ENCODE data around the gene MAPK11. TPM values are rescaled to one million over a fixed set of nuclear protein-coding genes. Genes with fewer than 3 reads are reported as not detected.

MAPK11 gene
- total RNA-seq, 1 experiment from 2014 or later, result 7.6 TPM

DNA sequence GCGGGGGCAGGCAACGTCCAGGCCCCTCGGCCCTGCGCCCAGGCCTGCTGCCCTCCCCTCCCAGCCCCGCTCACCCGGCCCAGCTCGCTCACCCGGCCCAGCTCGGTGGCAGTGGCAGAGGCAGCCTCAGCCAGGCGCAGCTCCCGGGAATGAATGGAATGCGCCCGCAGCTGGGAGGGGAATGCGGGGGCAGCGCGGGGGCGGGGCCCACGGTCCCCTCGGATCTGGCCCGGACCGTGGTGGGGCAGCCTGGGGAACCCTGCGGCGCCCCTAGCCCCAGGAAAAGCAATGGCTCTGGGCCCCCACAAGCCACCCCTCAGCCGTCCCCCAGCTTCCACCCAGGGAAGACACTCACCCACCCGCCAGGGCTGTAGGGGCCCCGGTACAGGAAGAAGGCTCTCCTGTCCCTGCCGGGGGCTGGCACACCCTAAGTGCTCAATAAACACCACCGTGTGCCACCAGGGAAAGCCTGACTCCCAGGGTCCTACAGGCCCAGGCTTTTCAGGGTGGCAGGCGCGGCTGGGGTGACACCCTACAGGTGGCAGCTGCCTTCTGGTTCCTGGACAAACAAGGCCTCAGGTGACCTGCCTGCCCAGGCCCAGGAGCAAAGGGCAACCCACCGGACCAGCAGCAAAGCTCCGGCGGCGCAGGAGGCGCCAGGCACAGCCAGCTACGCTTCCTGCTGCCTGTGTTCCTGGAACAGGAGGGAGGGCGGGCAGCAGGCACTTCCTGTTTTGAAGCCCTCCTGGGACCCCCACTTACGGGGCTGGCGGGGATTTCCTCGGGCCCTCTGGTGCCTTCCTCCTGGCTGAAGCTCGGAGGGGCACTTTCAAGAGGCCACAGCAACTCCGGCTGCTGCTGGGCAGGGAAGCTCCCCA, 23.5 kb upstream of the MAPK11 start:
- ATAC-seq, result peak; percentile 85
- intact Hi-C loops (cut with micrococcal nuclease), result no loop called here
- CTCF ChIA-PET, result interaction anchor here (1.0 kb wide), 1 partner anchor 11 kb away, joined by 3 read pairs; no protein-coding TSS in a partner anchor
- Histone ChIP-seq H3F3A (ENCODE audit: low read length, unreplicated experiment) (no peaks in the 10 kb centered on the region), H3K9me2 (replicated peaks; ENCODE audit: low read length) (no peaks in the 10 kb centered on the region), H3K36me3 (ENCODE audit: low read depth, low read length) (no peaks in the 10 kb centered on the region), H3K4me2 (ENCODE audit: low read length) (peak overlapping the region; percentile 77), H3K4me1 (ENCODE audit: insufficient read depth, low read length) (peaks cover 20% of the 10 kb centered on the region), H3K27me3 (ENCODE audit: low read length) (no peaks in the 10 kb centered on the region), H3K9ac (ENCODE audit: low read length) (peak overlapping the region; percentile 40), H3K79me2 (ENCODE audit: low read length) (peaks cover 92% of the 10 kb centered on the region), H3K9me3 (ENCODE audit: low read length) (no peaks in the 10 kb centered on the region), H2AFZ (ENCODE audit: low read length) (no peak overlapping the region), H4K20me1 (ENCODE audit: low read length) (no peaks in the 10 kb centered on the region; the same call in 1 of the 2 replicates), H3K27ac (ENCODE audit: low read length) (peak overlapping the region; percentile 54), H3K4me3 (ENCODE audit: low read length) (peak overlapping the region; percentile 48)
- BruUV-seq (replicated peaks), result no TSS peak
- peak; percentile 71 for DNase-seq
- TF ChIP-seq EZH2 (IDR thresholded peaks at IDR 0.05; ENCODE audit: low read length, unreplicated experiment) (no peak), EZH2phosphoT487 (IDR thresholded peaks at IDR 0.05; ENCODE audit: borderline replicate concordance, low read length) (no peak)
- TF ChIP-seq, protein P1, sequence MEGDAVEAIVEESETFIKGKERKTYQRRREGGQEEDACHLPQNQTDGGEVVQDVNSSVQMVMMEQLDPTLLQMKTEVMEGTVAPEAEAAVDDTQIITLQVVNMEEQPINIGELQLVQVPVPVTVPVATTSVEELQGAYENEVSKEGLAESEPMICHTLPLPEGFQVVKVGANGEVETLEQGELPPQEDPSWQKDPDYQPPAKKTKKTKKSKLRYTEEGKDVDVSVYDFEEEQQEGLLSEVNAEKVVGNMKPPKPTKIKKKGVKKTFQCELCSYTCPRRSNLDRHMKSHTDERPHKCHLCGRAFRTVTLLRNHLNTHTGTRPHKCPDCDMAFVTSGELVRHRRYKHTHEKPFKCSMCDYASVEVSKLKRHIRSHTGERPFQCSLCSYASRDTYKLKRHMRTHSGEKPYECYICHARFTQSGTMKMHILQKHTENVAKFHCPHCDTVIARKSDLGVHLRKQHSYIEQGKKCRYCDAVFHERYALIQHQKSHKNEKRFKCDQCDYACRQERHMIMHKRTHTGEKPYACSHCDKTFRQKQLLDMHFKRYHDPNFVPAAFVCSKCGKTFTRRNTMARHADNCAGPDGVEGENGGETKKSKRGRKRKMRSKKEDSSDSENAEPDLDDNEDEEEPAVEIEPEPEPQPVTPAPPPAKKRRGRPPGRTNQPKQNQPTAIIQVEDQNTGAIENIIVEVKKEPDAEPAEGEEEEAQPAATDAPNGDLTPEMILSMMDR (conservative IDR thresholded peaks at IDR 0.05; ENCODE audit: low read depth, low read length), result no peak
- POLR2A ChIA-PET (ENCODE audit: unreplicated experiment), result interaction anchor here (0.5 kb wide), 1 partner anchor 11 kb away, joined by 3 read pairs; no protein-coding TSS in a partner anchor

DNA sequence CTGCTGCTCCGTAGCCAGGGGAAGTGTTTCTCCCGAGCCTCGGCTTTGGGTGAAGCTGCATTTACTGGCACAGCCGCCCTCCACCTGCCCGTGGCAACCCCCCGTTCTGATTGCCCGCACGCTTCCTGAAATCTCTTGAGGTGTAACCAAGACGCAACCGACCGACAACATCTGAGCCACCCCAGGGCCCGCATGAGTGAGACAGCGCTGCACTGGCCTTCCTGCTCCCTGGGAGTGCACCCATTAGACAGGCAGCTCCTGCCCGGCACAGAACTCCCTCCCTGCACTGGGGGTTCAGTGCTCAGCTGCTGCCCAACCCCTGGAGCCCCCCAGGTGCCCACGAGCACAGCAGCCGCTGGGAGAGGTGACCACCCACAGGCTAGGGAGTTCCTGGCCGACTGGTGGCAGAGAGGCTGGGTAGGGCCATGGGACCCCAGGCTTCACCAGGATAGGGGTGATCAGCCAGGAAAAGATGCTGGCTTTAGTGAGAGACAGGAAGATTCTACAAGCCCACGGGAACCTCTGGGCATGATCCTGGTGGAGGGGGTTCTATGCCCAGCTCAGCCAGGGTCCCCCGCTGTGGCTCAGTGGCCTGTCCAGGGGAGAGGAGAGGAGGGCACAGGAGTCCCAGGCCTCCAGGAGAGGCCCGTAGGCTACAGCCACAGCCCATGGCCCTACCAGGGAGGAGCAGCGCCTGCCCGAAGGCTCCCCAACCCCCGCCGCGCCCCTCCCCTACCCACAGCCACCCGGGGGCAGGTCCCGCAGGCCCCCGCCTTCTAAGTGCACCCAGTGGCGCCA, 22.7 kb upstream of the MAPK11 start:
- Histone ChIP-seq H3K4me2 (ENCODE audit: low read length) (peak overlapping the region; percentile 77), H3K9me2 (replicated peaks; ENCODE audit: low read length) (no peaks in the 10 kb centered on the region), H2AFZ (ENCODE audit: low read length) (no peak overlapping the region), H3K9ac (ENCODE audit: low read length) (peak overlapping the region; percentile 40; the same call in 1 of the 2 replicates), H3K79me2 (ENCODE audit: low read length) (peaks cover 84% of the 10 kb centered on the region), H3F3A (ENCODE audit: low read length, unreplicated experiment) (no peaks in the 10 kb centered on the region), H3K4me1 (ENCODE audit: insufficient read depth, low read length) (peaks cover 20% of the 10 kb centered on the region), H3K4me3 (ENCODE audit: low read length) (peak overlapping the region; percentile 48), H3K36me3 (ENCODE audit: low read depth, low read length) (no peaks in the 10 kb centered on the region), H4K20me1 (ENCODE audit: low read length) (no peaks in the 10 kb centered on the region; the same call in 1 of the 2 replicates), H3K27ac (ENCODE audit: low read length) (peak overlapping the region; percentile 54), H3K9me3 (ENCODE audit: low read length) (no peaks in the 10 kb centered on the region), H3K27me3 (ENCODE audit: low read length) (no peaks in the 10 kb centered on the region)
- TF ChIP-seq EZH2phosphoT487 (IDR thresholded peaks at IDR 0.05; ENCODE audit: borderline replicate concordance, low read length) (no peak), EZH2 (IDR thresholded peaks at IDR 0.05; ENCODE audit: low read length, unreplicated experiment) (no peak)
- TF ChIP-seq, protein P1 (conservative IDR thresholded peaks at IDR 0.05; ENCODE audit: low read depth, low read length), result no peak
- ATAC-seq, result no peak
- no peak for DNase-seq
- intact Hi-C loops (cut with micrococcal nuclease), result no loop called here
- ChIA-PET POLR2A (ENCODE audit: unreplicated experiment) (no interaction called here), CTCF (interaction anchor here (1.0 kb wide), 1 partner anchor 12 kb away, joined by 3 read pairs; no protein-coding TSS in a partner anchor)
- BruUV-seq (replicated peaks), result no TSS peak
